H54 (cell line): ENCODE data around the gene PADI4.
"Not testable (repeated sequence)": the region's sequence is repeated elsewhere in the genome, so short reads cannot be mapped to it uniquely, and the experiment has no call there.

Experiments
- DNase-seq: peaks from one replicate; pipeline ENCODE4 v3.0.0; 2011; ENCODE audit warnings: low spot score, mixed read lengths; ENCODE audit not compliant: insufficient read length
- FAIRE-seq: peaks from 3 replicates; lab custom pipeline; 2011; peaks lifted over from hg19 to GRCh38; lab: Jason Lieb, UNC
- POLR2A ChIP-seq: IDR thresholded peaks from 2 replicates; pipeline ENCODE4 v1.6.1; 2011; ENCODE audit warnings: low read depth, mild to moderate bottlenecking, low read length

Gene PADI4

DNA sequence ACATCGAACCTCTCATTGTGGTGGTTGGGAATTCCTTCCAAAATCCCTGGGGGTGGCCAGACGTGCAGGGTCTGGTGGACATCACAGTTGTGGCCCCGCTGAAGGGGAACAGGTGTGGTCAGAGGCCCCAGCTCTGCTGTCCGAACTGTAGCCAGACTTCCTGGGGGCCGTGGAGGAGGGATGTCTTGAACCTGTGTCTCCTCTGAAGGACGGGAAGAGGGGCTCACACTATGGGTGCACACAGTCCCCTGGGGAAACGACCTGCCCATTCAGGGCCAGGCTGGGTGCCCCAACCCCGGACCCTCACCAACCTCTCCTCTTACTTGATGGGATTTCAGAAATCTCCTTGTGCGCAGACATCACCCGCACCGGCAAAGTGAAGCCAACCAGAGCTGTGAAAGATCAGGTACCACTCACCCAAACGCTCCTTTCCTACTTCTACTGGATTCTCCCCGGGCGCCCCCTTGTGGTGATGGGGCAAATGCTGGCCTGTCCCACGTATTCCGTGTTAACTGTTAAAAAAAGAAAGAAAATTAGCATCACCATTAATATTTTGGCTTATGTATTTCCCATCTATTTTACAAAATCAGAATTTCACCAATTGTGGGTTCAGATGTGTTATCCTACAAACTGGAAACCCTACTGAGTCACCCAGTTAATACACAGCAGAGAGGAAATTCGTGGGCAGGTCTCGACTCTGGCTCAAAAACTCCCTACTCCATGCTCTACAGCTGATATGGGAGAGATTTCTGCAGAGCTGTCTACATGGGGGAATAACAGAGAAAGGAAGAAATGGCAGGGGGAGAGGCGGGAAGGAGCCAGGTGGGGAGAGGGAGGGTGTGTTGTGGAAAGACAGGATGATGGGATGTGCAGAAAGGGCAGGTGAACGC lies 28.1 kb downstream of the PADI4 start:
- no peak for FAIRE-seq
- TF ChIP-seq POLR2A, result no peak
- peak; percentile 38 for DNase-seq

DNA sequence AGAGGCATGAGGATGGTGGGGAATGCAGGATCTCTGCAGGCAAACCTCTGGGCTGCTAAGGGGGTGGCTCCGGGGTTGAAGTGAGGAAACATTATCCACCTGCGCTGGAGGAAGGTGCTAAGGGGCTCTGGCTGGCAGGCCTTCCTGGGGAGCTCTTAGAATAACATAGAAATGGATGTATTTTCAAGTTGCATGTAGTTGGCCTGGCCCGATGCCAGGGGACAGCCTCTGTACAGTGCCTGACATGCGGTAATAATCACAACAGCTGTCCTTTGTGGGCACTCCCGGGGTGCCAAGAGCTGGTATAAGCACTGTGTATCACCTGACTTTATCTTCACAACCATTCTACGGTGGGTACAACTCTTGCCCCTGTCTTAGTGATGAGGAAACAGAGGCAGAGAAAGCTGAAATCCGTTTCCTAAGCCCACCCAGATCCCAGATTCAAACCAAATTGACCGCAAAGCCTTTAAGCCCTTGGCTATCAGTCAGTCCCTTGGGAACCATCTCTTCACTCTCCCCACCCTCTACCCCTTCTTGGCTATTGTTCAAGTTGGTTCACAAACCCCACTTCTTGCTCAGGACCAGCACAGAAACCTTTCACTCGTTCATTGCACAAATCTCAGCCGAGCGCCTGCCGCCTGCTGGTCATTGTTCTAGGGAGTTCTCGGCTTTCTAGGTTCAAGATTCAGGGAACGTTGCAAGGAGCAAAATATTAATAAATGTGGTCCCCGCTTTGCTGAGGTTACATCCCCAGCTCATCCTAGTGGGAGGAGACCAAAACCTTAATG lies 30.9 kb downstream of the PADI4 start:
- DNase-seq, result no peak
- no peak for FAIRE-seq
- TF ChIP-seq POLR2A, result no peak

DNA sequence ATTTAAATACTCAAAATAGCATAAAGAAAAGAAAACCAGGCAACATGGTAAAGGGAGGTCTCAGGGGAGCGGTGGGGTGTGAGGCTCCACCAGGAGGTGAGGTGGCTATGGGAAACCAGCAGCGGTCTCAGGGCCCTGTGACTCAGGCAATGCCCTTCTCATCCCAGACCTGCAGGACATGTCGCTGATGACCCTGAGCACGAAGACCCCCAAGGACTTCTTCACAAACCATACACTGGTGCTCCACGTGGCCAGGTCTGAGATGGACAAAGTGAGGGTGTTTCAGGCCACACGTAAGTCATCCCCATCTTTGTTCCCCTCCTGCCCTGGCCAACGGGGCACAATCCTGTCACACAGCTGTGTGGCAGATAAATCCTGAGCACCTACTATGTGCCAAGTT lies 31.5 kb downstream of the PADI4 start:
- TF ChIP-seq POLR2A, result no peak
- FAIRE-seq (no peak), DNase-seq (no peak)

DNA sequence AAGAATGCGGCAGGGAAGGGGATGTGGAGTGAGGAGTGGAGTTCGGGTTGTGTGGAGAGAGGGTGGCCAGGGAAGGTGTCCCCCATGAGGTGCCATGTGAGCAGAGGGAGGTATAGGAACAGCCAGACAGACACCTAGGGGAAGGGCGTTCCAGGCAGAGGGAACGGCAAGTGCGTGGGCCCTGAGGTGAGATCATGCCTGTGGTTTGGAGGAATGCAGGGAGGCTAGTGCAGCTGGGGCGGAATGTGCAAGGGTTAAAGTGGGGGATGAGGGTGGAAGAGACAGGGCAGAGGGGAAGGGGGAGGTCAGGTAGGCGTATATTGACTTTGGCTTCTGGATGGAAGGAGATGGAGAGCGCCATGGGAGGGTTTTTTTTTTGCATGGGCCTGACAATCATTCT lies 32.4 kb downstream of the PADI4 start:
- TF ChIP-seq POLR2A, result no peak
- DNase-seq (no peak), FAIRE-seq (no peak)

DNA sequence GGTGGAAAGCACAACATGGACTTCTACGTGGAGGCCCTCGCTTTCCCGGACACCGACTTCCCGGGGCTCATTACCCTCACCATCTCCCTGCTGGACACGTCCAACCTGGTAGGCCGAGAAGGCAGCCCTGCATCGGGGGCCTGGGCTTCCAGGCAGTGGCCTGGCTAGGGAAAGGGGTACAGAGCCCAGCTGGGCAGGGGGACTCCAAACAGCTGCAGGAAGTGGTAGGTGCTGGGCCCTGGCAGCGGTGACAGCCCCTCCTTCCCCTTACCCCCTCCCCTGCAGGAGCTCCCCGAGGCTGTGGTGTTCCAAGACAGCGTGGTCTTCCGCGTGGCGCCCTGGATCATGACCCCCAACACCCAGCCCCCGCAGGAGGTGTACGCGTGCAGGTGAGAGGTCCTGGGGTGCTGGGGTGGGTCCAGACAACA lies 34.0 kb downstream of the PADI4 start:
- no peak for TF ChIP-seq POLR2A
- FAIRE-seq (no peak), DNase-seq (no peak)

DNA sequence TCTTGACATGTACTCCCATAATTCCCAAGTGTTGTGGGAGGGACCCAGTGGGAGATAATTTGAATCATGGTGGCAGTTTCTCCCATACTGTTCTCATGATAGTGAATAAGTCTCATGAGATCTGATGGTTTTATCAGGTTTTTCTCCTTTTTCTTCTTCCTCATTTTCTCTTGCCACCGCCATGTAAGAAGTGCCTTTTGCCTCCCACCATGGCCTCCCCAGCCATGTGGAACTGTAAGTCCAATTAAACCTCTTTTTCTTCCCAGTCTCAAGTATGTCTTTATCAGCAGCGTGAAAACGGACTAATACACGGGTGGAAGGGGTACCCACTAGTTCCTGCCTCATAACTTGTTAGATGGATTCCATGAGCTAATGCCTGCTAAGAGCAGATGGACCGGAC lies 37.5 kb downstream of the PADI4 start:
- not testable (repeated sequence) for FAIRE-seq

DNA sequence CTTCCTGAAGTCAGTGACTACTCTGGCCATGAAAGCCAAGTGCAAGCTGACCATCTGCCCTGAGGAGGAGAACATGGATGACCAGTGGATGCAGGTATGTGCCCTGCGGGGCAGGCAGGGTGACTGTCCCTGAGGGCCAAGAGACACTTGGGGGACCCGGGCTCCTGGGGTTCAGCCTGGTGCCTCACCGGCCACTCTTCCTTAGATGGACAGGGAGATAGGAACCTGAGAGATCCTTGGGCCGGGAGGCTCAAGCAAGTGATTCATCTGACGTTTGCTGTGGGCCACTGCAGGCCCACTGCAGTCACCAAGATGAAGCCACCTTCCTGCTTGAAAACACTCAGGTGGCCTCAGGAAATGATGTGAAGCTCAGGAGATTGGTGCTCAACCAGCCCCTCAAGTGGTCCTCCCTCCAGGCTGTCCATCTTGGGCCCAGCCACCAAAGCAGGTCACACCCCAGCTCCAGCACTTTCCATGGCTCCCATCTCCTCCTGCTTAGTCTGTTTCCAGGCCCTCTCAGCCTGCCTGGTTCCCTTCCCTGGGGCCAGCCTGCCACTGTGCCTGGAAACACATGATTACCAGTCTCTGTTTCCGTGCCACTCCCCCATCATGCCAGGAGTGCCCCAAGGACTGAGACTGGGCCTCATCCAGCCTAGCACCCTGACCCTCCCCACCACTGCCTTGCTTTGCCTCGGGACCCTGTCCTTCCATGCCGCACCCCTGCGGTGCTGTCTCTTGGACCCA lies 38.2 kb downstream of the PADI4 start:
- FAIRE-seq, result no peak
- DNase-seq, result no peak
- TF ChIP-seq POLR2A, result no peak

More for the DNA sequence above, 37.5 kb downstream of the PADI4 start:
- DNase-seq, result not testable (repeated sequence)

DNA sequence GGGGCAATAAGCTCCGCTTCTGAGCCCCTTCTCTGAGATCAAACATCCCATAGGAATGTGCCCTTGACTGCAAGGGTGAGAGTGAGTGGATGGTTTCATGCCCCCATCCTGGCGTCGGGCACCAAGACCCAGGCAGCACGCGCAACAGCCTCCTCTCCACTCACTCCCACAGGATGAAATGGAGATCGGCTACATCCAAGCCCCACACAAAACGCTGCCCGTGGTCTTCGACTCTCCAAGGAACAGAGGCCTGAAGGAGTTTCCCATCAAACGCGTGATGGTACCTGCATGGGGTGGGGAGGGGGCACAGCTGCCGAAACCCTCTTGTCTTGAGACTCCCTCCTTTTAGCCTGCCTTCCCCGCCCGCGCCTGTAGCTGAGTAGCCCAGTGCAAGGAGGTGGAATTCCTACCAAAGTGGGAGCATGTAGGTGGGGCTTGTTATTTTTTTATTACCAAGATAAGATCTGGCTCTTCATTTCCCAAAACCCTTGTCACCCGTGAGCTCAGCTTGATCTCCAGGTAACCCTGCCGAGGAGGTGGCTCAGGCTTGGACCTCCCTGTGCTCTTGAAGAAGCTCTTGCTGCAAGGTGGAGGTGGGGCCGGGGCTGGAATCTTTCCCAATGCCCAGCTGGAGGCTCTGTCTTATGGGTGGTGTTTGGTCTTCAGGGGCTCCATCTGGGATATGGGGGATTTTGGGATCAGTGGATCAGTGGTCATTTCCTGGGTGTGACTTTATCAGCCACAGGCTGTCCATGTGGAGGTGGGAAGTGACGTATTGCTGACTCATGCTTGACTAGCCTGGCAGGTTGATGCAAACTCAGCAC lies 40.0 kb downstream of the PADI4 start:
- DNase-seq (peak; percentile 51), FAIRE-seq (no peak)
- no peak for TF ChIP-seq POLR2A

DNA sequence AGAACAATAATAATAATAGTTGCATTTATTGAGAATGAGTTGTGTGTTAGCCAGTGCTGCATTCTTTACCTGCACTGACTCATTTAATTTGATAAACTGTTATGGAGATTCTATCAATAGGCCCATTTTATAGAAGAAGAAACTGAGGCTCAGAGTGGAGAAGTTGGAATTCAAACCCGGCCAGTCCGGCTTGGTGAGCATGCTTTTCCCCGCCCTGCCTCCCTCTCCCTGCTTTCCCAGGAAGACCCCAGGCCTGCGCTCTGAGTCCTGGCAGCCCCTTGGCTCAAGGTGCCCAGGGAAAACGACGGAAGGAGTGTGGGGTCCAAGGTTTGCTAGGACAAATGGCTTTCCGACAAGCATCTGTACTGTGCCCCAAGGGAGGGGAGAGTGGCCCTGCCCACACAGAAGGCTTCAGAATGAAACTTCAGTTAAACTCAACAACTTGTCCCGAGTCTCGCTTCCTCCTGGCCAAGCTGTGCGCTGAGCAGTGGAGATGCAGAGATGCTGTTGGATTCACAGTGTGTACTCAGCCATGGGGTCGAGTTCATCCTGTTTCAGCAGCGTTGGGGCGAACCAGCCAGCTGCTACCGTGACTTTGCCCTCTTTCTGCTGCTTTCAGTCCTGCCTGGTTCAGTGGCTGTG lies 40.7 kb downstream of the PADI4 start:
- FAIRE-seq, result no peak
- no peak for TF ChIP-seq POLR2A
- no peak for DNase-seq

DNA sequence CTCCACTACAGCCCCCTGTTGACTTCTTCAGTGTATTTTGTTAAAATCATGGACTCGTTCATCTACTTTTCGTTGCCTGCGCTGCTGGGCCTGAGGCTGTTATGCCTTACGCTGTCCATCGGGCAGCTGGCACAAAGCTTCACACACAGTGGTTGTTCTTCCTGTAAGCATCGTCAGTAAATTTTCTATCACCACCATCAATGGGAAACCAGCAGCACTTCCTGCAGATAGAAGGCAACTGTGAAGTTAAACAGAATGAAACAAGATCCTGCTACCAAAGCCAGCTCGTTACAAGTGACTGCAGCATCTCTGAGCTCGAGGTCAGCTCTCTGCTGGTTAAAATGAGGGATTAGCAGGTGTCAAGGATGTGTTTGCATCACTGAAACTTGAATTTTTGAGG lies 42.1 kb downstream of the PADI4 start:
- FAIRE-seq (no peak), DNase-seq (no peak)
- no peak for TF ChIP-seq POLR2A

DNA sequence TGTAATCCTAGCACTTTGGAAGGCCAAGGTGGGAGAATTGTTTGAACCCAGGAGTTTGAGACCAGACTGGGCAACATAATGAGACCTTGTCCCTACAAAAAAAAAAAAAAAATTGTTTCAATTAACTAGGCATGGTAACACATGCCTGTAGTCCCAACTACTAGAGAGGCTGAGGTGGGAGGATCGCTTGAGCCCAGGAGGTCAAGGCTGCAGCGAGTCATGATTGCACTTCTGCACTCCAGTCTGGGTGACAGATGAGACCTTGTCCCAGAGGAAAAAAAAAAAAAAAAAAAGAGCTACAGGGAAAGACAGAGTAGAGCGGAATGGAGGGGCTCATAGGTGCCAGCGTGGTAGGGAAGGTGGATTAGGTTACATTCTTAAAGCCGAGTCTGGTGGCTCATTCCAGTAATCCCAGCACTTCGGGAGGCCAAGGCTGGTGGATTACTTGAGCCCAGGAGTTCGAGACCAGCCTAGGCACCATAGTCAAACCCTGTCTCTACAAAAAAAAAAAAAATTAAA lies 43.0 kb downstream of the PADI4 start:
- TF ChIP-seq POLR2A, result no peak
- FAIRE-seq (no peak), DNase-seq (no peak)

DNA sequence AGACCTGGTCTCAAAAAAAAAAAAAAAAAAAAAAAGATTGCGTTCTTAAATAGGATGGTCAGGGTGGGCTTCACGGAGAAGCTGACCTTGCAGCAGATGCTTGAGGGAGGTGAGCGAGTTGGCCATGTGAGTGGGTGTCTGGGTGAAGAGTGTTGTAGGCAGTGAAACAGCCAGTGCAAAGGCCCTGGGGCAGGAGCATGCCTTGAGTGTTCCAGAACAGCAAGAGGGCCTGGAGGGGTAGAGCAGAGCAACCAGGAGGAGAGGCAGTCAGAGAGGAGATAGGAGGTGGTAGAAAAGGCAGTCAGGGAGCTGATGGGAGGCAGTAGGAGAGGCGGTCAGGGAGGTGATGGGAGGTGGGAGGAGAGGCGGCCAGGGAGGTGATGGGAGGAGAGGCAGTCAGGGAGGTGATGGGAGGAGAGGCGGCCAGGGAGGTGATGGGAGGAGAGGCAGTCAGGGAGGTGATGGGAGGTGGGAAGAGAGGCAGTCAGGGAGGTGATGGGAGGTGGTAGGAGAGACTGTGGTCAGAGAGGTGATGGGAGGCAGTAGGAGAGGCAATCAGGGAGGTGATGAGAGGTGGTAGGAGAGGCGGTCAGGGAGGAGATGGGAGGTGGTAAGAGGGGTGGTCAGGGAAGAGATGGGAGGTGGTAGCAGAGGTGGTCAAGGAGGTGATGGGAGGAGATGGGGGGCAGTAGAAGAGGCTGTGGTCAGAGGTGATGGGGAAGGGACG lies 43.8 kb downstream of the PADI4 start:
- no peak for FAIRE-seq
- no peak for TF ChIP-seq POLR2A
- DNase-seq, result no peak
